Breast epithelium (tissue), 4 donors: ENCODE data around the gene SLC1A6. TPM values are rescaled to one million over a fixed set of nuclear protein-coding genes. Genes with fewer than 3 reads are reported as not detected.

Source experiments
- DNase-seq, 2 donors: peaks; one replicate each; pipeline ENCODE4 v3.0.0-alpha.2; 2019; ENCODE audit warnings: low spot score in 2 of 2
- H3K27ac ChIP-seq, 2 donors: fragments of 200-600 bp; sonication (generic) in 1 of 2; one replicate each; pipeline ENCODE4 v1.5.1; 2016 to 2019; ENCODE audit warnings: mild to moderate bottlenecking in 1 of 2
- H3K27me3 ChIP-seq, 2 donors: fragments of 200-600 bp; sonication (generic) in 1 of 2; one replicate each; pipeline versions ENCODE4 v1.5.1 to v1.6.0; 2017 to 2019; ENCODE audit warnings: control low read depth in 1 of 2, mild to moderate bottlenecking in 1 of 2
- H3K36me3 ChIP-seq: fragments of 200-600 bp; one replicate; pipeline ENCODE4 v1.5.1; 2019
- H3K4me1 ChIP-seq, 2 donors: fragments of 200-600 bp; sonication (generic); one replicate each; pipeline ENCODE4 v1.5.1; 2016 to 2019; ENCODE audit warnings: control low read depth in 1 of 2
- H3K4me3 ChIP-seq, 3 donors: fragments of 200-600 bp; sonication (generic); 1 replicate in 2 of 3; 2 replicates in 1 of 3; pipeline ENCODE4 v1.5.1; 2016 to 2019; ENCODE audit warnings: mild to moderate bottlenecking in 3 of 3, moderate library complexity in 2 of 3
- H3K9me3 ChIP-seq, 2 donors: fragments of 200-600 bp; sonication (generic) in 1 of 2; one replicate each; pipeline ENCODE4 v1.5.1; 2016 to 2019; ENCODE audit warnings: control low read depth in 1 of 2
- POLR2A ChIP-seq: fragments of 450-650 bp; IDR thresholded peaks from one replicate; pipeline ENCODE4 v1.6.1; 2016; ENCODE audit warnings: antibody characterized with exemption, mild to moderate bottlenecking, moderate library complexity
- POLR2AphosphoS5 ChIP-seq, 3 donors: sonication (generic); formaldehyde crosslinking; IDR thresholded peaks; one replicate each; pipeline ENCODE4 v1.6.1; 2017; ENCODE audit warnings: antibody characterized with exemption in 3 of 3
- intact Hi-C: fragments of 100-400 bp; cut with DNase I; formaldehyde crosslinking; loops from one replicate; pipeline ENCODE4 v1.15.1; 2023; ENCODE audit warnings: low total_unique reads
- total RNA-seq, 3 donors: library from RNA; depleted of rRNA; stranded (reverse); fragments of >200 nt; gene quantifications; one replicate each; pipeline ENCODE4 v1.1.0, GENCODE V29; 2016
- TF ChIP-seq, protein P1 (sequence below), 3 donors: fragments of 450-650 bp; IDR thresholded peaks; one replicate each; pipeline ENCODE4 v1.5.1; 2016 to 2017; ENCODE audit warnings: antibody characterized with exemption in 3 of 3, mild to moderate bottlenecking in 3 of 3, moderate library complexity in 3 of 3

Gene SLC1A6
- total RNA-seq, 3 donors from 2014 or later: not detected

DNA sequence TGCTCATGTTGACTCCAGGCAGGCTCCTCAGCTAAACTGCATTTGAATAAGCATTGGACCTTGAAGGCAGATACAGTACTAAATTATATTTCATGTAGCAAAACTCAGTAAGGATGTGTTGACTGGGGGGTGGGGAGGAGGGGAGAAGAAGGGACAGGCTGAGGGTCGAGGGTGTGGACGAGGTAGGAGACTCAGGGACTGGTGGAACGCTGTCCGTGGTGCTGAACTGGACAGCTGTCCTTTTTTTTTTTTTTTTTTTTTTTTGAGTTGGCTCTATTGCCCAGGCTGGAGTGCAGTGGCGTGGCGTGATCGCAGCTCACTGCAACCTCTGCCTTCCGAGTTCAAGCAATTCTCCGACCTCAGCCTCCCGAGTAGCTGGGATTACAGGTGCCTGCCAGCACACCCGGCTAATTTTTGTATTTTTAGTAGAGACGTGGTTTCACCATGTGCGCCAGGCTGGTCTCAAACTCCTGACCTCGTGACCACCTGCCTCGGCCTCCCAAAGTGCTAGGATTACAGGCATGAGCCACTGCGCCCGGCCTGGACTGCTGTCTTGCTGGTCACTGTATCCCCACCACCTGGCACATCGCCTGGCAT, 36.4 kb upstream of the SLC1A6 start:
- Histone ChIP-seq H3K36me3 (no peaks in the 10 kb centered on the region), H3K27ac (no peak overlapping the region), H3K4me3 (no peak overlapping the region), H3K27me3 (peaks cover 0 to 31% of the 10 kb centered on the region in 2 donors), H3K9me3 (peaks cover 0 to 3% of the 10 kb centered on the region in 2 donors), H3K4me1 (no peaks in the 10 kb centered on the region)
- no peak for DNase-seq
- intact Hi-C loops: no loop called here
- TF ChIP-seq, protein P1, sequence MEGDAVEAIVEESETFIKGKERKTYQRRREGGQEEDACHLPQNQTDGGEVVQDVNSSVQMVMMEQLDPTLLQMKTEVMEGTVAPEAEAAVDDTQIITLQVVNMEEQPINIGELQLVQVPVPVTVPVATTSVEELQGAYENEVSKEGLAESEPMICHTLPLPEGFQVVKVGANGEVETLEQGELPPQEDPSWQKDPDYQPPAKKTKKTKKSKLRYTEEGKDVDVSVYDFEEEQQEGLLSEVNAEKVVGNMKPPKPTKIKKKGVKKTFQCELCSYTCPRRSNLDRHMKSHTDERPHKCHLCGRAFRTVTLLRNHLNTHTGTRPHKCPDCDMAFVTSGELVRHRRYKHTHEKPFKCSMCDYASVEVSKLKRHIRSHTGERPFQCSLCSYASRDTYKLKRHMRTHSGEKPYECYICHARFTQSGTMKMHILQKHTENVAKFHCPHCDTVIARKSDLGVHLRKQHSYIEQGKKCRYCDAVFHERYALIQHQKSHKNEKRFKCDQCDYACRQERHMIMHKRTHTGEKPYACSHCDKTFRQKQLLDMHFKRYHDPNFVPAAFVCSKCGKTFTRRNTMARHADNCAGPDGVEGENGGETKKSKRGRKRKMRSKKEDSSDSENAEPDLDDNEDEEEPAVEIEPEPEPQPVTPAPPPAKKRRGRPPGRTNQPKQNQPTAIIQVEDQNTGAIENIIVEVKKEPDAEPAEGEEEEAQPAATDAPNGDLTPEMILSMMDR (IDR thresholded peaks at IDR 0.05): no peak
- TF ChIP-seq POLR2A: no peak
- TF ChIP-seq POLR2AphosphoS5 (IDR thresholded peaks at IDR 0.05): no peak

DNA sequence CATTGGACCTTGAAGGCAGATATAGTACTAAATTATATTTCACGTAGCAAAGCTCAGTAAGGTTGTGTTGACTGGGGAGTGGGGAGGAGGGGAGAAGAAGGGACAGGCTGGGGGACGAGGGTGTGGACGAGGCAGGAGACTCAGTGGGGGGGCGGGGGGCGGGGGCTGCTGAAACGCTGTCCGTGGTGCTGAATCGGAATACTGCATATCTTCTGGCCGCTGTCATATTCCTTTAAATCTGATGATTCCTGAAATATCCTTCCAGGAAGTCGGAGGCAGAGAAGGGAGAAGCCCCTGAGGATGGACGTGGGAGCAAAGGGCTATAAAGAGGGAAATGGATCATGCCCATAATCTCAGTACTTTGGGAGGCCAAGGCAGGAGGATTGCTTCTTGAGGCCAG, 34.9 kb upstream of the SLC1A6 start:
- peaks cover 0 to 39% of the 10 kb centered on the region in 2 donors for H3K27me3 ChIP-seq
- H3K36me3 ChIP-seq: no peaks in the 10 kb centered on the region
- peaks cover 0 to 3% of the 10 kb centered on the region in 2 donors for H3K9me3 ChIP-seq
- intact Hi-C loops: no loop called here
- DNase-seq: no peak
- H3K4me3 ChIP-seq: no peak overlapping the region
- no peaks in the 10 kb centered on the region for H3K4me1 ChIP-seq
- TF ChIP-seq, protein P1 (IDR thresholded peaks at IDR 0.05): no peak
- TF ChIP-seq POLR2AphosphoS5 (IDR thresholded peaks at IDR 0.05) (no peak), POLR2A (no peak)
- H3K27ac ChIP-seq: no peak overlapping the region

DNA sequence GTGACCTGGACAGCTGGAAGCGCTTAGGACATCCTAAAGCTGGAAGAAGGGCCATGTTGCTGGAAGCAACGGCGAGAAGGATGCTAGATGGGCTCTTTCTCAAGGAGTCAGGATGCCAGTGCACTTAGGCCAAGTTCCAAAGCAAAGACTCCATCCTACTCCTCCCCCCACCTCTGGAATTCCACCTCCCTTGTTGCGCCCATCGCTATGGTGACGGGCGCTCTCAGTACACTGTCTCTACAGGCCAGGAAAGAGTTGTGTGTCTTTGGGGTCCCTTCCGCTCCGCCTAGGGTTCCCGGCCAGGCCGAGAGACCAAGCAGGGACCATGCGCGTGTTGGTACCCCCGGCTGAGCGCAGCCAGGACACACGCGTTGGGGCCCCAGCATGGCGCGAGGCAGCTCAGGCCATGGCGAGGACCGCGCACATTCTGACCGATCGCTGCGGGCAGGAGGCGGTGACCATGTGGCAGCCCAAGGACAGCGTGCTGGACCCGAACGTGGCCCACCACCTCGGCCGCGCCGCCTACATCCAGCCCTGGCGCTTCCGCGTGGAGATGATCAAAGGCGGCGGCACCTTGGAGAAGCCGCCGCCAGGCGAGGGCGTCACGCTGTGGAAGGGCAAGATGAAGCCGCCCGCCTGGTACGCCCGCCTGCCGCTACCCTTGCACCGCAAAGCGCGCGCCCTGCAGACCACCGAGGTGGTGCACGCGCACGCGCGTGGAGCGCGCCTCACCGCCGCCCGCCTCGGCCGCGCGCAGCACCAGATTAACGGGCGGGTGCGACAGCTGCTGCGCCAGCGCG, 31.0 kb upstream of the SLC1A6 start:
- Histone ChIP-seq H3K9me3 (peaks cover 0 to 3% of the 10 kb centered on the region in 2 donors), H3K27ac (no peak overlapping the region), H3K27me3 (peaks cover 0 to 42% of the 10 kb centered on the region in 2 donors), H3K36me3 (no peaks in the 10 kb centered on the region), H3K4me3 (peak overlapping the region in 2 of 3 donors; percentile 8 to 18), H3K4me1 (no peaks in the 10 kb centered on the region)
- TF ChIP-seq POLR2A (no peak), POLR2AphosphoS5 (IDR thresholded peaks at IDR 0.05) (no peak)
- TF ChIP-seq, protein P1 (IDR thresholded peaks at IDR 0.05): no peak
- no peak for DNase-seq
- intact Hi-C loops: no loop called here

DNA sequence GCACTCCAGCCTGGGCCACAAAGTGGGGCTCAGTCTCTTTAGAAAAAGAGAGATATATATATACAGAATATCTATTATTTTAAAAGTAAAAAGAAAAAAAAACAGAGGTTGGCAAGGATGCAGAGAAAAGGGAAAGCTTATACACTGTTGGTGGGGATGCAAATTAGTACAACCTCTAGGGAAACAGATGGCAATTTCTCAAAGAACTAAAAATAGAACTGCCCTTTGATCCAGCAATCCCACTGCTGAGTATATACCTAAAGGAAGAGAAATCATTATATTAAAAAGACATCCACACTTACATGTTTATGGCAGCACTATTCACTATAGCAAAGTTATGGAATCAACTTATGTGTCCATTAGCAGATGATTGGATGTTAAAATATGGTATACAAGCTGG, 28.6 kb upstream of the SLC1A6 start:
- intact Hi-C loops: no loop called here
- peaks cover 0 to 37% of the 10 kb centered on the region in 2 donors for H3K27me3 ChIP-seq
- H3K27ac ChIP-seq: no peak overlapping the region

More for the DNA sequence above, 28.6 kb upstream of the SLC1A6 start:
- H3K4me3 ChIP-seq: no peak overlapping the region
- DNase-seq: no peak
- TF ChIP-seq POLR2A: no peak
- TF ChIP-seq POLR2AphosphoS5 (IDR thresholded peaks at IDR 0.05): no peak
- TF ChIP-seq, protein P1 (IDR thresholded peaks at IDR 0.05): no peak
- H3K36me3 ChIP-seq: no peaks in the 10 kb centered on the region
- no peaks in the 10 kb centered on the region for H3K4me1 ChIP-seq
- no peaks in the 10 kb centered on the region for H3K9me3 ChIP-seq
